ENCODE measurements around the gene RFX4. TPM values are rescaled to one million over a fixed set of nuclear protein-coding genes. Genes with fewer than 3 reads are reported as not detected.

The RFX4 gene
- total RNA-seq, 6 donors from 2014 or later: not detected

DNA sequence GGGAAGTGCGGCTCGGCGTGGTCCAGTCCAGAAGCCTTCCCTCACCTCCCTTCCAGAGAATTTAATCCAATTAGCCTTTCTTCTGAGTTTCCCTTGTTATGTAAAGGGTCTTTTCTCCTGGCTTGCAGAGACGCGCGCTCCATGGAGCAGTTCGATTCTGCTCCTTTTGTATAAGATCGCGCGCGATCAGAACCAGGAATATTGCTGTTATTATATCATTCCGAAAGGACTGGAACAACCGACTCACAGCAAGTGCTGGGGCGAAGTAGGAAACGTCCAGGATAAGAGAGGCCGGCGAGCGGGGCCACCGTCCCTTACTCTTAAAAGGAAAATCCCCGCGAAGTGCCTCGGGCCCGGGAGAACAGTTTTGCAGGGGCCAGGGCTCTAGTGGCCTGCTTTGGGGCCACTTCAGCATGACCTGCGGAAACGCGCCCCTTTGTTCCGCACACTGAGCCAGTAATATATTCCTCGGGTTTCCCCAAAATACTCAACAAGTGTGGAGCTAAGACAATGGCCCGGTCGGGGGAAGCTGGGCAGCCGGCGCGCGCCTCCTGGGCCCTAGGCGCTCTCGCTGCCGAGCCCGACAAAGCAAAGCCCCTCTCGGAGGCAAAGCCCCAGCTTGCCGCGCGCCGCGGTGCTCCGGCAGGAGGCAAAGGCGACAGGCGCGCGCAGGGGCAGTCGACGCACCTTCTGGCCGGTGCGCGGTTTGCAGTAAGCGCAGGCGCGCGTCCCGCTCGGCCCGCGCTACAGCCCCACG, 2.9 kb downstream of the RFX4 start:
- no peak overlapping the region for H3K4me3 ChIP-seq
- TF ChIP-seq, protein P1, sequence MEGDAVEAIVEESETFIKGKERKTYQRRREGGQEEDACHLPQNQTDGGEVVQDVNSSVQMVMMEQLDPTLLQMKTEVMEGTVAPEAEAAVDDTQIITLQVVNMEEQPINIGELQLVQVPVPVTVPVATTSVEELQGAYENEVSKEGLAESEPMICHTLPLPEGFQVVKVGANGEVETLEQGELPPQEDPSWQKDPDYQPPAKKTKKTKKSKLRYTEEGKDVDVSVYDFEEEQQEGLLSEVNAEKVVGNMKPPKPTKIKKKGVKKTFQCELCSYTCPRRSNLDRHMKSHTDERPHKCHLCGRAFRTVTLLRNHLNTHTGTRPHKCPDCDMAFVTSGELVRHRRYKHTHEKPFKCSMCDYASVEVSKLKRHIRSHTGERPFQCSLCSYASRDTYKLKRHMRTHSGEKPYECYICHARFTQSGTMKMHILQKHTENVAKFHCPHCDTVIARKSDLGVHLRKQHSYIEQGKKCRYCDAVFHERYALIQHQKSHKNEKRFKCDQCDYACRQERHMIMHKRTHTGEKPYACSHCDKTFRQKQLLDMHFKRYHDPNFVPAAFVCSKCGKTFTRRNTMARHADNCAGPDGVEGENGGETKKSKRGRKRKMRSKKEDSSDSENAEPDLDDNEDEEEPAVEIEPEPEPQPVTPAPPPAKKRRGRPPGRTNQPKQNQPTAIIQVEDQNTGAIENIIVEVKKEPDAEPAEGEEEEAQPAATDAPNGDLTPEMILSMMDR (IDR thresholded peaks at IDR 0.05): no peak
- no peak for TF ChIP-seq POLR2A (IDR thresholded peaks at IDR 0.05)
- TF ChIP-seq EP300 (IDR thresholded peaks at IDR 0.05): no peak
- no peak for TF ChIP-seq POLR2AphosphoS5 (IDR thresholded peaks at IDR 0.05)
- H3K4me1 ChIP-seq: peaks cover 17 to 62% (median 40%) of the 10 kb centered on the region in 4 donors
- H3K36me3 ChIP-seq: no peaks in the 10 kb centered on the region
- DNase-seq (peak in 1 of 2 donors; percentile 79), ATAC-seq (ENCODE audit: low FRiP score in 2 of 2) (no peak)
- H3K27me3 ChIP-seq: peaks cover 4 to 65% (median 40%) of the 10 kb centered on the region in 4 donors
- H3K27ac ChIP-seq: no peak overlapping the region
- H3K9me3 ChIP-seq: no peaks in the 10 kb centered on the region
- 5 to 7% methylated on average over 20 to 28 of the region's 63 CpGs for WGBS, 2 donors

DNA sequence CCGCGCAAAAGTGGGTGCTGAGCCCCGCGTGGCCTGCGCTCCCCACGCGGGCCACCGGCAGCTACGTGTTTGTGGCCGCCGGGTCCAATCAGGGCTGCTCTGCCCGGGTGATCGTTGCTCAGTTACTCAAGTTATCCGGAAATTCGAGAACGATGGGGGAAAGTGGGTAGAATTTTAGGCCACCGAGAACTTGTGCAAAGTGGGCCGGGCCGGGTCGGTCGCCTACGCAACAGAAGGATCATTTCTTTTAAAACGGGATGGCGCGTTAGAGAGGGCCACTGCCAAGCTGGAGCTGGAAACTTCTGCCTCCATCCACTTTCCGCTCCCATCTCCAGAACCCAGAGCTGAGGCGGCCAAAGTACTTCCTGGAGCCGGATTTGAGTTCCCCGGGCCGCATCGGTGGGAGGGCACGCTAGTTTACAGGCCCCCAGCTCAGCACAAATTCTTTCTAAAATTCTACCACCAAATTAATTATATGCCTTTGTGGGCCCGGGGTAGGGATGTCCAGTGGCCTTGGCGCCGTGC, 3.5 kb downstream of the RFX4 start:
- Histone ChIP-seq H3K36me3 (no peaks in the 10 kb centered on the region), H3K4me3 (no peak overlapping the region), H3K27ac (no peak overlapping the region), H3K9me3 (no peaks in the 10 kb centered on the region), H3K4me1 (peaks cover 14 to 55% (median 34%) of the 10 kb centered on the region in 4 donors), H3K27me3 (peaks cover 0 to 58% (median 35%) of the 10 kb centered on the region in 4 donors)
- TF ChIP-seq EP300 (IDR thresholded peaks at IDR 0.05): no peak
- TF ChIP-seq POLR2A (IDR thresholded peaks at IDR 0.05): no peak
- TF ChIP-seq, protein P1 (IDR thresholded peaks at IDR 0.05): no peak
- no peak for TF ChIP-seq POLR2AphosphoS5 (IDR thresholded peaks at IDR 0.05)
- 1 to 3% methylated on average over 10 to 33 of the region's 35 CpGs for WGBS, 2 donors
- no peak for ATAC-seq (ENCODE audit: low FRiP score in 2 of 2)
- no peak for DNase-seq

DNA sequence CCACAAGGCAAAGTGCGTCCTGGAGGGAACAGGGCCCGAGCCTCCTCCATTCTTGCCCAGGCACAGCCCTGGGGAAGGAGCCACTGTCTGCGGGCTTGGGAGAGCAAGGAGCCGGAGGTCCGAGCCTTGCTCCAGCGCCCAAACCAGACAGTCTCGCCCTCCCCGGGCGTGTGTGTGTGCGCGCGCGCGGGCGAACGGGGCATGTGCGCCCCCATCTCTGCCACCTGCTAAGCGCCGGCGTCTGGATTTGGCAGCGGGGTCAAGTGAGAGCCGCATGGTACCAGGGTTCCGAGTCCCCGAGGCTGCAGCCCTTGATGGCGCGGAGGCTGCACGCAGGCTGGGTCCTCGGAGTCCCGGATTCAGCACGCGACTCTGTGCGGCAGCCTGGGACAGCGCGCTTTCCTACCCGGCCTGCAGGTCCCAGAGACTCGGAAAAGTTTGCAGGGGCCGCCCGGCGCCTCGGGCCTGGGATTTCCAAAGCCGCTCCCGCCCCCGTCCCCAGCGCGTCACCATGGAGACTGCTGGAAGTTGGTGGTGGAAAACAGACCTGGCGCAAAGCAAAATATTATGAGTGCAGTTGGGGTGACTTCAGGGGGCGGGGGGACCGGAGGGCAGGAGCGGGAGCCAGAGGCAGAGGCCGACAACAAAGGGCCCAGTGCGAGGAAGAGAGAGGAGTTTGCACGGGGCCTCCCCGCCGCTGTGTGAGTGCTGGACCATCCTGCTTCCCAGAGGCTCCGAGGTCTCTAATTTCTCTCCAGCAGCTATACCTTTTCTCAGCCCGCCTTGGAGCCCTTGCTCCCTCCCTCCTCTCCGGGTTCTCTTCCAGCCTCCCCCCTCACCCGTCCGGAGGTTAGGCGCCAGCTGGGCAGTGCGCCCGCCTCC, 4.2 kb downstream of the RFX4 start:
- Histone ChIP-seq H3K4me3 (no peak overlapping the region), H3K27ac (no peak overlapping the region), H3K27me3 (peaks cover 0 to 51% (median 28%) of the 10 kb centered on the region in 4 donors), H3K36me3 (no peaks in the 10 kb centered on the region), H3K4me1 (peaks cover 8 to 48% (median 27%) of the 10 kb centered on the region in 4 donors), H3K9me3 (no peaks in the 10 kb centered on the region)
- ATAC-seq (ENCODE audit: low FRiP score in 2 of 2): no peak
- TF ChIP-seq EP300 (IDR thresholded peaks at IDR 0.05) (no peak), POLR2AphosphoS5 (IDR thresholded peaks at IDR 0.05) (no peak)
- 6 to 7% methylated on average over 15 to 38 of the region's 62 CpGs for WGBS, 2 donors
- DNase-seq: peak in 1 of 2 donors; percentile 79

DNA sequence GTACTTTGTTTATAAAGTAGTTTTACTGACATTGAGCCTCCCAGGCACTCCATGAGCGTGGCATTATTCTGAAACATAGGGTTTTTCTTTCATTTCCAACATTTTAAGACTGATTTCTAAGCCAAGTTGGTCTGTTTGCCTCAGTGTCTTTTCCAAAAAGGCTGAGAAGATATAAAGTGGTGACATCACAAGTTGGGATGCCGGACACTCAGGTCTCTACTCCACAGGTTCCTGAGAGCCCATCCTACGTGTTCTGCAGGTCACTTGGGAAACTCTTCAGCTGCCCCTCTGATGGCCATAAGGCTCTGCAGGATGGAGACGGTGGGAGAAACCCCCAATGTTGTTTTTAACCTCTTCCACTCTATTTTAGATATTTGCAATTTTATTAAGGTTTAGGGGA, 6.0 kb downstream of the RFX4 start:
- no peak for TF ChIP-seq POLR2AphosphoS5 (IDR thresholded peaks at IDR 0.05)
- TF ChIP-seq EP300 (IDR thresholded peaks at IDR 0.05): no peak
- TF ChIP-seq, protein P1 (IDR thresholded peaks at IDR 0.05): no peak
- TF ChIP-seq POLR2A (IDR thresholded peaks at IDR 0.05): no peak
- peaks cover 0 to 31% (median 10%) of the 10 kb centered on the region in 4 donors for H3K4me1 ChIP-seq
- H3K36me3 ChIP-seq: no peaks in the 10 kb centered on the region
- ATAC-seq (ENCODE audit: low FRiP score in 2 of 2) (no peak), DNase-seq (no peak)
- H3K27me3 ChIP-seq: peaks cover 0 to 35% (median 17%) of the 10 kb centered on the region in 4 donors
- no peak overlapping the region for H3K4me3 ChIP-seq
- no peaks in the 10 kb centered on the region for H3K9me3 ChIP-seq
- 44 to 51% methylated on average over 4 of the region's 4 CpGs for WGBS, 2 donors
- H3K27ac ChIP-seq: no peak overlapping the region

DNA sequence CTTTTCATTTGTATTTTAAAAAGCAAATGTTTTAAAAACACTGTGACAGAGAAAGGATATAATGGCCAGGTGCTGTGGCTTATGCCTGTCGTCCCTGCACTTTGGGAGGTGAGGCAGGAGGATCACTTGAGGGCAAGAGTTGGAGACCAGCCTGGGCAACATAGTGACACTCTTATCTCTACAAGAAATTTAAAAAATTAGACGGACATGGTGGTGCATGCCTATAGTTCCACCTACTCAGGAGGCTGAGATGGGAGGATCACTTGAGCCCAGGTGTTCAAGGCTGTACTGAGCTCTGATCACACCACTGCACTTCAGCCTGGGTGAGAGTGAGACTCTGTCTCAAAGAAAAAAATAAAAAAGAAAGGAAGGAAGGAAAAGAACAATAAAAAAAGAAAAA, 7.8 kb downstream of the RFX4 start:
- WGBS, 2 donors: 50 to 56% methylated on average over 2 of the region's 2 CpGs
- Histone ChIP-seq H3K4me1 (peaks cover 0 to 13% (median 4%) of the 10 kb centered on the region in 4 donors), H3K27me3 (peaks cover 0 to 18% (median 9%) of the 10 kb centered on the region in 4 donors), H3K4me3 (no peak overlapping the region), H3K36me3 (no peaks in the 10 kb centered on the region), H3K27ac (no peak overlapping the region), H3K9me3 (no peaks in the 10 kb centered on the region)
- ATAC-seq (ENCODE audit: low FRiP score in 2 of 2) (no peak), DNase-seq (no peak)
- TF ChIP-seq EP300 (IDR thresholded peaks at IDR 0.05) (no peak), POLR2AphosphoS5 (IDR thresholded peaks at IDR 0.05) (no peak), POLR2A (IDR thresholded peaks at IDR 0.05) (no peak)
- TF ChIP-seq, protein P1 (IDR thresholded peaks at IDR 0.05): no peak

All from upper lobe of left lung (tissue), 6 donors.